Esophagus squamous epithelium (tissue), 4 donors: Measurements from ENCODE around the gene CLDN1.

Experiments
- CTCF ChIP-seq, 6 experiments: fragments of 450-650 bp in 4 of 6; fragments of 200-600 bp in 2 of 6; sonication (generic) in 2 of 6; IDR thresholded peaks; one replicate each; pipeline ENCODE4 v1.5.1; 2016 to 2019; ENCODE audit warnings: antibody characterized with exemption in 6 of 6, mild to moderate bottlenecking in 4 of 6, moderate library complexity in 4 of 6
- POLR2A ChIP-seq, 4 donors: fragments of 450-650 bp; IDR thresholded peaks; one replicate each; pipeline ENCODE4 v1.6.1; 2017; ENCODE audit warnings: antibody characterized with exemption in 4 of 4, mild to moderate bottlenecking in 4 of 4, moderate library complexity in 3 of 4

- TF ChIP-seq CTCF (IDR thresholded peaks at IDR 0.05), result no peak
- no peak for TF ChIP-seq POLR2A (IDR thresholded peaks at IDR 0.05)
These were observed 36.2 kb downstream of the CLDN1 start for GRCh38 chr3:190286014-190286413.
